K562 (cell line): ENCODE data around the gene TMEM38B. TPM values are rescaled to one million over a fixed set of nuclear protein-coding genes. Genes with fewer than 3 reads are reported as not detected.

ENCODE experiments used
- CBFA2T2 ChIP-seq: fragments of 450-650 bp; conservative IDR thresholded peaks from 2 replicates; pipeline ENCODE4 v1.6.1; 2017; ENCODE audit warnings: mild to moderate bottlenecking
- DPF2 ChIP-seq: fragments of 450-650 bp; IDR thresholded peaks from 2 replicates; pipeline ENCODE4 v1.6.1; 2016
- ETS2 ChIP-seq: IDR thresholded peaks from 2 replicates; pipeline ENCODE4 v1.6.1; 2016; ENCODE audit warnings: borderline replicate concordance, missing genetic modification characterization, mild to moderate bottlenecking, moderate library complexity, missing compliant biosample characterization; ENCODE audit not compliant: poor library complexity, severe bottlenecking
- EZH2 ChIP-seq: IDR thresholded peaks from 2 replicates; pipeline ENCODE4 v1.6.1; 2012; ENCODE audit warnings: low read depth, mild to moderate bottlenecking, inconsistent platforms, low read length, borderline replicate concordance
- HMGN3 ChIP-seq: IDR thresholded peaks from 2 replicates; pipeline ENCODE4 v1.6.1; 2011; ENCODE audit warnings: borderline replicate concordance, low read depth, mild to moderate bottlenecking, mixed read lengths, low read length; ENCODE audit not compliant: insufficient read length; ENCODE audit errors: extremely low read depth
- IRF1 ChIP-seq: sonication (generic); formaldehyde crosslinking; IDR thresholded peaks from 2 replicates; pipeline ENCODE4 v1.8.0; 2022; ENCODE audit warnings: missing genetic modification reagents, mild to moderate bottlenecking, borderline replicate concordance
- KAT8 ChIP-seq: fragments of 450-650 bp; IDR thresholded peaks from 2 replicates; pipeline ENCODE4 v1.6.1; 2016; ENCODE audit warnings: low read depth, mild to moderate bottlenecking
- NONO ChIP-seq, 2 experiments: fragments of 200-400 bp in 1 of 2; fragments of 450-650 bp in 1 of 2; formaldehyde crosslinking in 1 of 2; IDR thresholded peaks; 2 replicates each; pipeline ENCODE4 v1.6.1; 2017; ENCODE audit warnings: low read depth in 2 of 2, mild to moderate bottlenecking in 2 of 2, moderate library complexity in 2 of 2, low read length in 1 of 2
- PURB ChIP-seq: sonication (generic); formaldehyde crosslinking; IDR thresholded peaks from 2 replicates; pipeline ENCODE4 v1.9.0; 2021; ENCODE audit warnings: low read depth, mild to moderate bottlenecking, missing genetic modification reagents
- THRA ChIP-seq: fragments of 450-650 bp; IDR thresholded peaks from 2 replicates; pipeline ENCODE4 v1.6.1; 2017; ENCODE audit warnings: mild to moderate bottlenecking, moderate library complexity
- ZBED1 ChIP-seq: IDR thresholded peaks from 2 replicates; pipeline ENCODE4 v1.6.1; 2014
- ZBTB49 ChIP-seq: sonication (generic); formaldehyde crosslinking; IDR thresholded peaks from 2 replicates; pipeline ENCODE4 v1.8.0; 2022; ENCODE audit warnings: missing genetic modification reagents, mild to moderate bottlenecking, borderline replicate concordance
- ZNF124 ChIP-seq: sonication (generic); formaldehyde crosslinking; IDR thresholded peaks from 2 replicates; pipeline ENCODE4 v1.8.1; 2022; ENCODE audit warnings: missing genetic modification reagents
- ZNF165 ChIP-seq: fragments of 250-450 bp; sonication (Bioruptor Pico); IDR thresholded peaks from 2 replicates; pipeline ENCODE4 v1.4.0; 2020; ENCODE audit warnings: borderline replicate concordance
- ZNF407 ChIP-seq: fragments of 450-650 bp; IDR thresholded peaks from 2 replicates; pipeline ENCODE4 v1.6.1; 2016; ENCODE audit warnings: low read depth
- polyA plus RNA-seq, 8 experiments: library from polyadenylated mRNA; depleted of rRNA in 4 of 8; stranded (reverse) in 5 of 8; unstranded in 3 of 8; fragments of >200 nt; fragmentation: Nextera tagmentation in 2 of 8; fragmentation: Illumina TruSeq in 1 of 8; extraction: Ambion mirVana in 2 of 8; extraction: Trizol in 1 of 8; gene quantifications; 2 replicates each; pipeline versions ENCODE4 v1.2.1 to v1.2.3, GENCODE V29; 2011 to 2014; ENCODE audit warnings: inconsistent platforms in 1 of 8, missing spikeins in 1 of 8
- total RNA-seq, 7 experiments: library from RNA; depleted of rRNA in 6 of 7; stranded (reverse); fragments of >200 nt in 6 of 7; fragmentation: Illumina TruSeq in 2 of 7; extraction: Trizol in 2 of 7; gene quantifications; 2 replicates each; pipeline versions ENCODE4 v1.2.1 to v1.2.3, GENCODE V29; 2011 to 2021; ENCODE audit warnings: low replicate concordance in 1 of 7

TMEM38B gene
- total and polyA plus RNA-seq, 9 of the 15 experiments (the other 6 are each of a cell fraction or from before 2014, with no cell fraction given) = 26.0 to 57.5 (median 38.5) TPM

GRCh38 chr9:105647595-105648349, 46.6 kb upstream of the TMEM38B start (continued):
- TF ChIP-seq ZNF407 (no peak), HMGN3 (peak; percentile 89), THRA (no peak), ZBED1 (no peak), NONO (IDR thresholded peaks at IDR 0.05; ENCODE audit: low read depth in 2 of 2, low read length in 1 of 2) (0 out of 4 replicates have a peak, but pooled peaks of 1 of the 2 experiments have one; percentile 57), ETS2 (tag) (no peak), ZNF165 (CRISPR knock-in tag) (no peak), IRF1 (CRISPR knock-in tag) (no peak), ZBTB49 (CRISPR knock-in tag) (no peak), DPF2 (peak; percentile 100), KAT8 (no peak), PURB (CRISPR knock-in tag) (no peak), CBFA2T2 (peak; percentile 96), ZNF124 (CRISPR knock-in tag) (no peak), EZH2 (no peak)
